HepG2 (cell line): ENCODE results near the gene RPS6KC1. TPM values are rescaled to one million over a fixed set of nuclear protein-coding genes. Genes with fewer than 3 reads are reported as not detected.

ENCODE experiments used
- ATAC-seq: fragments of 200-7000 bp; cut with Tn5 transposase; 3 replicates; pipeline ENCODE4 v1.9.1; 2020; ENCODE audit warnings: mild to moderate bottlenecking, moderate library complexity
- BruUV-seq: library from RNA; stranded (reverse); fragments of 400-500 nt; replicated peaks from 2 replicates; lab custom pipeline; 2021; lab: Mats Ljungman, UMichigan
- CTCF ChIA-PET: fragments of 300-600 bp; formaldehyde crosslinking; extraction: SDS; loops from one replicate; lab custom pipeline; 2021; ENCODE audit warnings: low total read pairs, inconsistent platforms, low intra/inter-chr PET ratio; lab: Yijun Ruan, JAX
- POLR2A ChIA-PET: fragments of 350-600 bp; sonication (Branson Sonifier 250); formaldehyde crosslinking; loops from one replicate; lab custom pipeline; 2020; ENCODE audit warnings: antibody characterized with exemption, inconsistent platforms; lab: Yijun Ruan, JAX
- DNase-seq: peaks from one replicate; pipeline ENCODE4 v3.0.0-alpha.2; 2015; ENCODE audit warnings: low spot score
- FAIRE-seq: peaks from 3 replicates; lab custom pipeline; 2011; peaks lifted over from hg19 to GRCh38; lab: Jason Lieb, UNC
- H2AFZ ChIP-seq: one replicate; pipeline ENCODE4 v1.6.1; 2011; ENCODE audit warnings: low read length, inconsistent platforms
- H3K27ac ChIP-seq: fragments of 300-600 bp; 3 replicates; pipeline ENCODE4 v1.8.0; 2011; ENCODE audit warnings: mixed run types, mild to moderate bottlenecking, mixed read lengths, low read length, inconsistent platforms; ENCODE audit not compliant: insufficient read depth; ENCODE audit errors: extremely low read length
- H3K27me3 ChIP-seq, 2 experiments: fragments of 200-600 bp in 1 of 2; 2 replicates in 1 of 2; 3 replicates in 1 of 2; pipeline versions ENCODE4 v1.6.0 to v1.8.0; 2011; ENCODE audit warnings: low read length in 2 of 2, mild to moderate bottlenecking in 2 of 2, moderate library complexity in 2 of 2, inconsistent platforms in 1 of 2; ENCODE audit not compliant: insufficient read depth in 2 of 2, control insufficient read depth in 1 of 2
- H3K36me3 ChIP-seq, 2 experiments: fragments of 200-600 bp in 1 of 2; replicated peaks in 1 of 2; 2 replicates in 1 of 2; 3 replicates in 1 of 2; pipeline versions ENCODE4 v1.5.1 to v1.8.0; 2011; ENCODE audit warnings: low read length in 2 of 2, inconsistent platforms in 1 of 2; ENCODE audit not compliant: insufficient read depth in 2 of 2, control insufficient read depth in 1 of 2
- H3K4me1 ChIP-seq: 2 replicates; pipeline ENCODE4 v1.5.1; 2012; ENCODE audit warnings: low read length, inconsistent platforms; ENCODE audit not compliant: insufficient read depth
- H3K4me2 ChIP-seq: 2 replicates; pipeline ENCODE4 v1.6.0; 2011; ENCODE audit warnings: low read depth, low read length, inconsistent platforms
- H3K4me3 ChIP-seq, 3 experiments: fragments of 200-600 bp in 1 of 3; sonication (generic), shearing (Covaris generic) in 1 of 3; replicated peaks in 1 of 3; 2 replicates each; pipeline ENCODE4 v1.5.1; 2011 to 2016; ENCODE audit warnings: low read length in 3 of 3, inconsistent platforms in 2 of 3, low read depth in 2 of 3, mild to moderate bottlenecking in 2 of 3, control low read depth in 1 of 3, mixed read lengths in 1 of 3; ENCODE audit not compliant: insufficient read depth in 1 of 3
- H3K79me2 ChIP-seq: one replicate; pipeline ENCODE4 v1.6.1; 2011; ENCODE audit warnings: low read length, inconsistent platforms; ENCODE audit not compliant: insufficient read depth
- H3K9ac ChIP-seq: 2 replicates; pipeline ENCODE4 v1.6.0; 2011; ENCODE audit warnings: mild to moderate bottlenecking, low read depth, low read length, inconsistent platforms; ENCODE audit not compliant: insufficient read depth
- H3K9me3 ChIP-seq: 2 replicates; pipeline ENCODE4 v1.5.1; 2012; ENCODE audit warnings: mild to moderate bottlenecking, low read length
- H4K20me1 ChIP-seq: 2 replicates; pipeline ENCODE4 v1.6.0; 2011; ENCODE audit warnings: inconsistent platforms, mild to moderate bottlenecking, low read length, moderate library complexity; ENCODE audit not compliant: insufficient read depth
- CSRNP2 ChIP-seq: sonication (generic); formaldehyde crosslinking; conservative IDR thresholded peaks from 2 replicates; pipeline ENCODE4 v1.8.0; 2022; ENCODE audit warnings: low read depth, missing genetic modification reagents
- MAZ ChIP-seq, 2 experiments: sonication (generic) in 1 of 2; formaldehyde crosslinking in 1 of 2; IDR thresholded peaks; 2 replicates each; pipeline versions ENCODE4 v1.5.0 to v1.6.1; 2012 to 2020; ENCODE audit warnings: low read depth in 2 of 2, mild to moderate bottlenecking in 2 of 2, borderline replicate concordance in 1 of 2, improper control_type of control experiment in 1 of 2, low read length in 1 of 2, missing genetic modification reagents in 1 of 2, moderate library complexity in 1 of 2
- MBD4 ChIP-seq: IDR thresholded peaks from 2 replicates; pipeline ENCODE4 v1.6.1; 2012; ENCODE audit warnings: low read length, inconsistent platforms, borderline replicate concordance
- MTERF4 ChIP-seq: sonication (generic); formaldehyde crosslinking; IDR thresholded peaks from 2 replicates; pipeline ENCODE4 v1.8.0; 2023; ENCODE audit warnings: mild to moderate bottlenecking, missing genetic modification reagents
- MXD4 ChIP-seq: IDR thresholded peaks from 2 replicates; pipeline ENCODE4 v1.6.1; 2016; ENCODE audit warnings: mild to moderate bottlenecking, missing biosample characterization, missing genetic modification reagents
- RAD51 ChIP-seq: fragments of 450-650 bp; IDR thresholded peaks from 2 replicates; pipeline ENCODE4 v1.6.1; 2016; ENCODE audit warnings: borderline replicate concordance
- YY1 ChIP-seq: IDR thresholded peaks from 2 replicates; pipeline ENCODE4 v1.6.1; 2011; ENCODE audit warnings: low read length, low read depth, moderate library complexity, mild to moderate bottlenecking; ENCODE audit not compliant: insufficient read depth, insufficient replicate concordance
- ZFYVE20 ChIP-seq: sonication (generic); formaldehyde crosslinking; IDR thresholded peaks from 2 replicates; pipeline ENCODE4 v1.8.0; 2023; ENCODE audit warnings: low read depth, mild to moderate bottlenecking, moderate library complexity, missing genetic modification reagents, borderline replicate concordance
- ZNF34 ChIP-seq: sonication (generic); formaldehyde crosslinking; IDR thresholded peaks from 2 replicates; pipeline ENCODE4 v1.4.0; 2020; ENCODE audit warnings: mild to moderate bottlenecking, missing genetic modification reagents, borderline replicate concordance
- ZNF577 ChIP-seq: sonication (generic); formaldehyde crosslinking; IDR thresholded peaks from 2 replicates; pipeline ENCODE4 v1.4.0; 2020; ENCODE audit warnings: mild to moderate bottlenecking, low read depth, missing genetic modification reagents, borderline replicate concordance
- WGBS: methylation state at CpG from one replicate; pipeline ENCODE4 v1.1.6; 2017; ENCODE audit warnings: low lambda C conversion rate; 5-methylcytosine and 5-hydroxymethylcytosine counted together
- in situ Hi-C: cut with HindIII; loops from 2 replicates; pipeline ENCODE4 v1.10.0; 2017; ENCODE audit warnings: low pct_unique_long_range_greater_than_20kb; ENCODE audit not compliant: extremely low pct_ligation_motif_present
- intact Hi-C: fragments of 100-400 bp; cut with micrococcal nuclease; formaldehyde crosslinking; loops from one replicate; pipeline ENCODE4 v1.10.0; 2022; ENCODE audit not compliant: unreplicated experiment
- polyA plus RNA-seq, 8 experiments: library from polyadenylated mRNA; depleted of rRNA in 3 of 8; stranded (reverse) in 7 of 8; unstranded in 1 of 8; fragments of >200 nt; fragmentation: Illumina TruSeq in 4 of 8; extraction: Trizol in 4 of 8; gene quantifications; 2 replicates each; pipeline versions ENCODE4 v1.2.1 to v1.2.3, GENCODE V29; 2011 to 2016; ENCODE audit warnings: low read depth in 4 of 8, missing spikeins in 1 of 8, mixed read lengths in 1 of 8; ENCODE audit not compliant: insufficient read depth in 1 of 8
- total RNA-seq, 5 experiments: library from RNA; depleted of rRNA; stranded (reverse); fragments of >200 nt; fragmentation: Illumina TruSeq; extraction: Trizol; gene quantifications; 2 replicates each; pipeline ENCODE4 v1.2.3, GENCODE V29; 2016; ENCODE audit warnings: low read depth in 1 of 5

The RPS6KC1 gene
- total and polyA plus RNA-seq, 2 of the 13 experiments (the other 11 are each of a cell fraction or from before 2014, with no cell fraction given) = 11.0 to 25.2 TPM

- no peak for TF ChIP-seq MBD4
- no peak for TF ChIP-seq ZFYVE20 (CRISPR knock-in tag)
- TF ChIP-seq MAZ (IDR thresholded peaks at IDR 0.05; ENCODE audit: borderline replicate concordance, low read depth, low read length) = no peak
- TF ChIP-seq MAZ (CRISPR knock-in tag; IDR thresholded peaks at IDR 0.05; ENCODE audit: low read depth) = no peak
- TF ChIP-seq ZNF577 = no peak
- TF ChIP-seq RAD51 = no peak
- no peak for TF ChIP-seq YY1
- TF ChIP-seq ZNF34 = no peak
- TF ChIP-seq MTERF4 (CRISPR knock-in tag) = no peak
- no peak for TF ChIP-seq MXD4
- no peak for TF ChIP-seq CSRNP2 (CRISPR knock-in tag)
- WGBS = 96% methylated on average over 5 of the region's 5 CpGs
- Histone ChIP-seq H2AFZ (no peak overlapping the region), H3K27me3 (no peaks in the 10 kb centered on the region), H3K9ac (no peak overlapping the region), H3K4me2 (no peak overlapping the region), H3K4me1 (no peaks in the 10 kb centered on the region), H3K36me3 (peaks cover 0 to 9% of the 10 kb centered on the region in 2 experiments; a peak in 1 of 5 replicates), H3K9me3 (no peaks in the 10 kb centered on the region), H3K27ac (no peak overlapping the region), H3K79me2 (no peaks in the 10 kb centered on the region), H4K20me1 (no peaks in the 10 kb centered on the region), H3K4me3 (no peak overlapping the region)
- ChIA-PET POLR2A (no interaction called here), CTCF (no interaction called here)
- FAIRE-seq (no peak), DNase-seq (no peak), ATAC-seq (no peak)
- intact Hi-C loops = no loop called here
- in situ Hi-C loops = no loop called here
- no TSS peak for BruUV-seq
Observed at GRCh38 chr1:213103377-213104306, 52.6 kb downstream of the RPS6KC1 start.
